ENCODE results near the gene DIDO1. TPM values are rescaled to one million over a fixed set of nuclear protein-coding genes. Genes with fewer than 3 reads are reported as not detected.
"Not testable (repeated sequence)": the region's sequence is repeated elsewhere in the genome, so short reads cannot be mapped to it uniquely, and the experiment has no call there.

The DIDO1 gene
- total RNA-seq, 1 donor from 2014 or later, result 53.6 TPM

GRCh38 chr20:62852841-62853240 lies 73.5 kb downstream of the DIDO1 start:
- Mint-ChIP-seq H3K27me3 (ENCODE audit: unreplicated experiment) (no peaks in the 10 kb centered on the region), H3K4me1 (ENCODE audit: unreplicated experiment) (no peaks in the 10 kb centered on the region), H3K36me3 (ENCODE audit: unreplicated experiment) (peaks cover 28% of the 10 kb centered on the region), H3K27ac (ENCODE audit: unreplicated experiment) (no peak overlapping the region), H3K4me3 (ENCODE audit: unreplicated experiment) (no peak overlapping the region), H3K9me3 (ENCODE audit: unreplicated experiment) (no peaks in the 10 kb centered on the region)
- no peak for DNase-seq (ENCODE audit: extremely low spot score, unreplicated experiment)
- no peak for TF ChIP-seq CTCF (IDR thresholded peaks at IDR 0.05)

GRCh38 chr20:62852196-62852595 lies 74.1 kb downstream of the DIDO1 start:
- DNase-seq (ENCODE audit: extremely low spot score, unreplicated experiment), result no peak
- Mint-ChIP-seq H3K36me3 (ENCODE audit: unreplicated experiment) (peaks cover 24% of the 10 kb centered on the region), H3K4me1 (ENCODE audit: unreplicated experiment) (no peaks in the 10 kb centered on the region), H3K27me3 (ENCODE audit: unreplicated experiment) (no peaks in the 10 kb centered on the region), H3K4me3 (ENCODE audit: unreplicated experiment) (no peak overlapping the region), H3K27ac (ENCODE audit: unreplicated experiment) (no peak overlapping the region), H3K9me3 (ENCODE audit: unreplicated experiment) (no peaks in the 10 kb centered on the region)
- no peak for TF ChIP-seq CTCF (IDR thresholded peaks at IDR 0.05)

GRCh38 chr20:62850333-62850974 lies 75.9 kb downstream of the DIDO1 start:
- no peak for DNase-seq (ENCODE audit: extremely low spot score, unreplicated experiment)
- no peaks in the 10 kb centered on the region for H3K27me3 Mint-ChIP-seq (ENCODE audit: unreplicated experiment)
- no peaks in the 10 kb centered on the region for H3K9me3 Mint-ChIP-seq (ENCODE audit: unreplicated experiment)
- H3K36me3 Mint-ChIP-seq (ENCODE audit: unreplicated experiment), result peaks cover 26% of the 10 kb centered on the region
- H3K27ac Mint-ChIP-seq (ENCODE audit: unreplicated experiment), result no peak overlapping the region
- H3K4me3 Mint-ChIP-seq (ENCODE audit: unreplicated experiment), result no peak overlapping the region
- no peaks in the 10 kb centered on the region for H3K4me1 Mint-ChIP-seq (ENCODE audit: unreplicated experiment)
- TF ChIP-seq CTCF (IDR thresholded peaks at IDR 0.05), result no peak

GRCh38 chr20:62849431-62849830 lies 76.9 kb downstream of the DIDO1 start:
- DNase-seq (ENCODE audit: extremely low spot score, unreplicated experiment), result no peak
- no peaks in the 10 kb centered on the region for H3K9me3 Mint-ChIP-seq (ENCODE audit: unreplicated experiment)
- no peaks in the 10 kb centered on the region for H3K27me3 Mint-ChIP-seq (ENCODE audit: unreplicated experiment)
- TF ChIP-seq CTCF (IDR thresholded peaks at IDR 0.05), result no peak
- H3K4me3 Mint-ChIP-seq (ENCODE audit: unreplicated experiment), result no peak overlapping the region
- H3K27ac Mint-ChIP-seq (ENCODE audit: unreplicated experiment), result no peak overlapping the region
- no peaks in the 10 kb centered on the region for H3K4me1 Mint-ChIP-seq (ENCODE audit: unreplicated experiment)
- peaks cover 24% of the 10 kb centered on the region for H3K36me3 Mint-ChIP-seq (ENCODE audit: unreplicated experiment)

- not testable (repeated sequence) for DNase-seq (ENCODE audit: extremely low spot score, unreplicated experiment); H3K4me3 Mint-ChIP-seq (ENCODE audit: unreplicated experiment); H3K9me3 Mint-ChIP-seq (ENCODE audit: unreplicated experiment); H3K27me3 Mint-ChIP-seq (ENCODE audit: unreplicated experiment); H3K4me1 Mint-ChIP-seq (ENCODE audit: unreplicated experiment); H3K27ac Mint-ChIP-seq (ENCODE audit: unreplicated experiment)
- peaks cover 21% of the 10 kb centered on the region for H3K36me3 Mint-ChIP-seq (ENCODE audit: unreplicated experiment)
Observed at GRCh38 chr20:62848917-62849316, 77.4 kb downstream of the DIDO1 start.

All from osteocyte (in vitro differentiated cells).